IMR-90 (cell line): ENCODE results near the gene TMEM212. TPM values are rescaled to one million over a fixed set of nuclear protein-coding genes. Genes with fewer than 3 reads are reported as not detected.

Experiments used
- ATAC-seq: fragments of 200-7000 bp; cut with Tn5 transposase; 2 replicates; pipeline ENCODE4 v1.9.1; 2020; ENCODE audit warnings: low read depth, mild to moderate bottlenecking, moderate library complexity
- BruUV-seq: library from RNA; stranded (reverse); fragments of 400-500 nt; replicated peaks from 2 replicates; lab custom pipeline; 2021; lab: Mats Ljungman, UMichigan
- CTCF ChIA-PET: fragments of 300-600 bp; formaldehyde crosslinking; extraction: SDS; loops from one replicate; lab custom pipeline; 2021; ENCODE audit warnings: antibody characterized with exemption; lab: Yijun Ruan, JAX
- POLR2A ChIA-PET: fragments of 300-600 bp; sonication (Branson Sonifier 250); formaldehyde crosslinking; loops from one replicate; lab custom pipeline; 2022; ENCODE audit warnings: antibody characterized with exemption; ENCODE audit not compliant: unreplicated experiment; lab: Charles Lee
- DNase-seq: peaks from one replicate; pipeline ENCODE4 v3.0.0; 2013
- H2AFZ ChIP-seq: replicated peaks from 2 replicates; pipeline ENCODE3; 2013; ENCODE audit warnings: low read length, mild to moderate bottlenecking; ENCODE audit not compliant: poor library complexity
- H2AK5ac ChIP-seq: 2 replicates; pipeline ENCODE4 v1.6.1; 2013; ENCODE audit warnings: low read depth, low read length, inconsistent platforms
- H2AK9ac ChIP-seq: replicated peaks from 2 replicates; pipeline ENCODE3; 2013; ENCODE audit warnings: mild to moderate bottlenecking, low read depth, low read length, moderate library complexity; ENCODE audit not compliant: poor library complexity
- H2BK120ac ChIP-seq: 2 replicates; pipeline ENCODE4 v1.6.1; 2013; ENCODE audit warnings: low read depth, low read length, inconsistent platforms
- H2BK15ac ChIP-seq: 3 replicates; pipeline ENCODE4 v1.6.1; 2013; ENCODE audit warnings: low read depth, low read length, inconsistent platforms
- H2BK20ac ChIP-seq: 2 replicates; pipeline ENCODE4 v1.6.1; 2013; ENCODE audit warnings: low read depth, mild to moderate bottlenecking, inconsistent platforms, low read length, moderate library complexity
- H2BK5ac ChIP-seq: 2 replicates; pipeline ENCODE4 v1.6.1; 2013; ENCODE audit warnings: mild to moderate bottlenecking, low read depth, low read length, inconsistent platforms; ENCODE audit not compliant: poor library complexity, severe bottlenecking
- H3K14ac ChIP-seq: replicated peaks from 2 replicates; pipeline ENCODE4 v1.6.1; 2013; ENCODE audit warnings: low read depth, low read length, inconsistent platforms
- H3K18ac ChIP-seq: 2 replicates; pipeline ENCODE4 v1.6.1; 2013; ENCODE audit warnings: low read depth, low read length, control low read depth
- H3K23ac ChIP-seq: 2 replicates; pipeline ENCODE4 v1.6.1; 2013; ENCODE audit warnings: low read depth, low read length, inconsistent platforms
- H3K27ac ChIP-seq: 2 replicates; pipeline ENCODE4 v1.5.1; 2013; ENCODE audit warnings: mild to moderate bottlenecking, control low read depth, low read length; ENCODE audit not compliant: insufficient read depth
- H3K27me3 ChIP-seq: 2 replicates; pipeline ENCODE4 v1.6.1; 2013; ENCODE audit warnings: low read length; ENCODE audit not compliant: control insufficient read depth, insufficient read depth
- H3K36me3 ChIP-seq: 2 replicates; pipeline ENCODE4 v1.6.1; 2013; ENCODE audit warnings: low read length, mixed read lengths; ENCODE audit not compliant: control insufficient read depth, insufficient read depth
- H3K4ac ChIP-seq: 2 replicates; pipeline ENCODE4 v1.6.1; 2013; ENCODE audit warnings: low read depth, low read length, inconsistent platforms
- H3K4me1 ChIP-seq: 2 replicates; pipeline ENCODE4 v1.6.1; 2013; ENCODE audit warnings: low read length, mixed read lengths; ENCODE audit not compliant: control insufficient read depth, insufficient read depth
- H3K4me2 ChIP-seq: 2 replicates; pipeline ENCODE4 v1.6.1; 2013; ENCODE audit warnings: low read depth, mild to moderate bottlenecking, control low read depth, low read length, moderate library complexity
- H3K4me3 ChIP-seq: 2 replicates; pipeline ENCODE4 v1.5.1; 2013; ENCODE audit warnings: low read depth, mild to moderate bottlenecking, control low read depth, low read length, moderate library complexity; ENCODE audit not compliant: insufficient read depth
- H3K56ac ChIP-seq: 2 replicates; pipeline ENCODE4 v1.6.1; 2013; ENCODE audit warnings: low read length, inconsistent platforms; ENCODE audit not compliant: insufficient read depth; ENCODE audit errors: extremely low read depth
- H3K79me1 ChIP-seq, 2 experiments: 2 replicates each; pipeline ENCODE4 v1.6.1; 2013; ENCODE audit warnings: low read length in 2 of 2, inconsistent platforms in 1 of 2, low read depth in 1 of 2
- H3K9ac ChIP-seq: 2 replicates; pipeline ENCODE4 v1.6.1; 2013; ENCODE audit warnings: low read depth, low read length, control low read depth
- H3K9me1 ChIP-seq: 2 replicates; pipeline ENCODE4 v1.6.1; 2013; ENCODE audit warnings: low read length, inconsistent platforms; ENCODE audit not compliant: insufficient read depth
- H3K9me3 ChIP-seq: 2 replicates; pipeline ENCODE4 v1.6.1; 2013; ENCODE audit warnings: low read length; ENCODE audit not compliant: control insufficient read depth, insufficient read depth
- H4K20me1 ChIP-seq: 2 replicates; pipeline ENCODE4 v1.6.1; 2013; ENCODE audit warnings: low read length, inconsistent platforms; ENCODE audit not compliant: insufficient read depth
- H4K5ac ChIP-seq: 2 replicates; pipeline ENCODE4 v1.6.1; 2013; ENCODE audit warnings: mild to moderate bottlenecking, low read depth, low read length, control low read depth
- H4K8ac ChIP-seq, 2 experiments: 2 replicates each; pipeline ENCODE4 v1.6.1; 2013; ENCODE audit warnings: low read depth in 2 of 2, low read length in 2 of 2, control low read depth in 1 of 2, inconsistent platforms in 1 of 2
- H4K91ac ChIP-seq: 2 replicates; pipeline ENCODE4 v1.6.1; 2013; ENCODE audit warnings: low read depth, low read length, inconsistent platforms; ENCODE audit not compliant: insufficient read depth
- BHLHE40 ChIP-seq: fragments of 150-350 bp; IDR thresholded peaks from 2 replicates; pipeline ENCODE4 v1.6.1; 2016; ENCODE audit warnings: mild to moderate bottlenecking, low read depth, low read length
- CEBPB ChIP-seq: IDR thresholded peaks from 2 replicates; pipeline ENCODE4 v1.6.1; 2012; ENCODE audit warnings: low read depth, low read length, improper control_type of control experiment
- CHD1 ChIP-seq: IDR thresholded peaks from 2 replicates; pipeline ENCODE4 v1.6.1; 2012; ENCODE audit warnings: low read depth, low read length, improper control_type of control experiment
- CTCF ChIP-seq: conservative IDR thresholded peaks from 2 replicates; pipeline ENCODE4 v1.5.1; 2012; ENCODE audit warnings: mild to moderate bottlenecking, low read depth, low read length, improper control_type of control experiment
- ELK1 ChIP-seq: fragments of 150-350 bp; IDR thresholded peaks from 2 replicates; pipeline ENCODE4 v1.6.1; 2016; ENCODE audit warnings: low read depth, mild to moderate bottlenecking, low read length, moderate library complexity, borderline replicate concordance
- FOS ChIP-seq: fragments of 150-350 bp; IDR thresholded peaks from 2 replicates; pipeline ENCODE4 v1.6.1; 2016; ENCODE audit warnings: low read depth, low read length
- MAFK ChIP-seq: IDR thresholded peaks from 2 replicates; pipeline ENCODE4 v1.6.1; 2012; ENCODE audit warnings: low read depth, low read length, improper control_type of control experiment
- MAZ ChIP-seq: IDR thresholded peaks from 2 replicates; pipeline ENCODE4 v1.6.1; 2012; ENCODE audit warnings: low read depth, mild to moderate bottlenecking, low read length, improper control_type of control experiment, moderate library complexity, borderline replicate concordance
- MXI1 ChIP-seq: IDR thresholded peaks from 2 replicates; pipeline ENCODE4 v1.6.1; 2012; ENCODE audit warnings: low read depth, mild to moderate bottlenecking, low read length, moderate library complexity, borderline replicate concordance
- NFE2L2 ChIP-seq: fragments of 150-350 bp; IDR thresholded peaks from 2 replicates; pipeline ENCODE4 v1.6.1; 2016; ENCODE audit warnings: low read depth, mild to moderate bottlenecking, low read length
- POLR2A ChIP-seq: IDR thresholded peaks from 2 replicates; pipeline ENCODE4 v1.6.1; 2012; ENCODE audit warnings: mild to moderate bottlenecking, low read depth, low read length
- RAD21 ChIP-seq: IDR thresholded peaks from 2 replicates; pipeline ENCODE4 v1.6.1; 2012; ENCODE audit warnings: low read length, improper control_type of control experiment
- RCOR1 ChIP-seq: IDR thresholded peaks from 2 replicates; pipeline ENCODE4 v1.6.1; 2012; ENCODE audit warnings: mild to moderate bottlenecking, low read length, improper control_type of control experiment; ENCODE audit not compliant: insufficient replicate concordance
- RFX5 ChIP-seq: IDR thresholded peaks from 2 replicates; pipeline ENCODE4 v1.8.0; 2012; ENCODE audit warnings: low read depth, mild to moderate bottlenecking, low read length, moderate library complexity
- SMC3 ChIP-seq: fragments of 150-350 bp; IDR thresholded peaks from 2 replicates; pipeline ENCODE4 v1.6.1; 2016; ENCODE audit warnings: low read depth, mild to moderate bottlenecking, antibody characterized with exemption, low read length, moderate library complexity
- USF2 ChIP-seq: fragments of 150-350 bp; IDR thresholded peaks from 2 replicates; pipeline ENCODE4 v1.6.1; 2017; ENCODE audit warnings: mild to moderate bottlenecking, antibody characterized with exemption, low read length, low read depth
- WGBS, 2 experiments: methylation state at CpG; one replicate each; pipeline versions ENCODE4 v1.1.5 to v1.1.7; 2013; ENCODE audit warnings: missing lambda C conversion rate in 2 of 2; ENCODE audit not compliant: insufficient read length in 1 of 2; ENCODE audit errors: extremely low coverage in 2 of 2; 5-methylcytosine and 5-hydroxymethylcytosine counted together
- dilution Hi-C: fragments of 300-500 bp; cut with HindIII; formaldehyde crosslinking; loops from one replicate; pipeline ENCODE4 v1.14.3; 2018; ENCODE audit warnings: low sequenced_read_pairs; ENCODE audit not compliant: unreplicated experiment
- in situ Hi-C: fragments of 300-500 bp; cut with MboI; formaldehyde crosslinking; loops from 3 replicates; pipeline ENCODE4 v1.14.3; 2019; ENCODE audit warnings: low sequenced_read_pairs, inconsistent platforms, mixed read lengths
- intact Hi-C: fragments of 100-400 bp; cut with micrococcal nuclease; formaldehyde crosslinking; loops from 2 replicates; pipeline ENCODE4 v1.10.0; 2022
- polyA plus RNA-seq, 3 experiments: library from polyadenylated mRNA; depleted of rRNA; stranded (reverse); fragments of >200 nt; gene quantifications; 2 replicates each; pipeline ENCODE4 v1.2.3, GENCODE V29; 2012; ENCODE audit warnings: low replicate concordance in 1 of 3
- total RNA-seq: library from RNA; depleted of rRNA; stranded (reverse); fragments of >200 nt; gene quantifications from 2 replicates; pipeline ENCODE4 v1.2.3, GENCODE V29; 2012

The TMEM212 gene
- total and polyA plus RNA-seq, 2 of the 4 experiments (the other 2 are of a cell fraction), result not detected

- Histone ChIP-seq H4K5ac (no peak overlapping the region), H4K91ac (no peak overlapping the region), H3K27me3 (no peaks in the 10 kb centered on the region), H2BK5ac (no peak overlapping the region), H3K4me1 (peaks cover 14% of the 10 kb centered on the region), H3K36me3 (no peaks in the 10 kb centered on the region; the same call in 1 of the 2 replicates), H2AK5ac (peak overlapping the region; percentile 35), H3K79me1 (peaks cover 21 to 35% of the 10 kb centered on the region in 2 experiments), H3K9me1 (peaks cover 3% of the 10 kb centered on the region; the same call in 1 of the 2 replicates), H3K18ac (peak overlapping the region; percentile 66; the same call in 1 of the 2 replicates), H4K20me1 (no peaks in the 10 kb centered on the region), H2BK15ac (no peak overlapping the region), H3K56ac (no peak overlapping the region), H3K23ac (peak overlapping the region; percentile 50; the same call in 1 of the 2 replicates), H2BK120ac (no peak overlapping the region), H3K4me2 (no peak overlapping the region), H3K9ac (no peak overlapping the region), H2BK20ac (no peak overlapping the region), H2AK9ac (no peak overlapping the region), H3K27ac (no peak overlapping the region), H3K4ac (peak overlapping the region; percentile 38; the same call in 1 of the 2 replicates), H3K14ac (0 out of 2 replicates have a peak overlapping the region, but pooled peaks have one; percentile 35), H4K8ac (no peak overlapping the region), H3K4me3 (no peak overlapping the region), H3K9me3 (no peaks in the 10 kb centered on the region), H2AFZ (no peak overlapping the region)
- dilution Hi-C loops (no loop called here), in situ Hi-C loops (no loop called here), intact Hi-C loops (no loop called here)
- TF ChIP-seq CTCF (no peak), MAFK (no peak), CHD1 (no peak), POLR2A (no peak), FOS (no peak), BHLHE40 (no peak), RAD21 (no peak), USF2 (no peak), MAZ (no peak), SMC3 (no peak), ELK1 (no peak), MXI1 (no peak), CEBPB (no peak), RFX5 (no peak), RCOR1 (no peak), NFE2L2 (no peak)
- CTCF ChIA-PET, result no interaction called here
- WGBS, 2 experiments, result no CpG with 5 or more reads among the region's 1 CpG
- ATAC-seq (no peak), DNase-seq (no peak)
- POLR2A ChIA-PET, result no interaction called here
- no TSS peak for BruUV-seq
These were observed 43.6 kb upstream of the TMEM212 start for GRCh38 chr3:171799501-171799900.
